Upper lobe of right lung (tissue), 1 donor: ENCODE data around the gene MCM9. TPM values are rescaled to one million over a fixed set of nuclear protein-coding genes. Genes with fewer than 3 reads are reported as not detected.
A peak's percentile ranks its signal among the peaks of the same experiment; 100 is the strongest.
"Not testable (repeated sequence)": the region's sequence is repeated elsewhere in the genome, so short reads cannot be mapped to it uniquely, and the experiment has no call there.

ENCODE experiments used
- ATAC-seq: fragments of 200-7000 bp; cut with Tn5 transposase; one replicate; pipeline ENCODE4 v1.9.1; 2020; ENCODE audit warnings: mild to moderate bottlenecking, moderate library complexity
- DNase-seq: peaks from one replicate; pipeline ENCODE4 v3.0.0-alpha.2; 2020
- H3K27ac ChIP-seq: fragments of 200-600 bp; one replicate; pipeline ENCODE4 v1.8.0; 2022
- H3K27me3 ChIP-seq: fragments of 200-600 bp; one replicate; pipeline ENCODE4 v1.8.0; 2022; ENCODE audit warnings: mild to moderate bottlenecking
- H3K36me3 ChIP-seq: fragments of 200-600 bp; one replicate; pipeline ENCODE4 v1.8.0; 2022
- H3K4me1 ChIP-seq: fragments of 200-600 bp; one replicate; pipeline ENCODE4 v1.8.0; 2022
- H3K4me3 ChIP-seq: fragments of 200-600 bp; one replicate; pipeline ENCODE4 v1.8.0; 2022; ENCODE audit warnings: mild to moderate bottlenecking
- H3K9me3 ChIP-seq: fragments of 200-600 bp; one replicate; pipeline ENCODE4 v1.8.0; 2022
- intact Hi-C: fragments of 100-400 bp; cut with DNase I; formaldehyde crosslinking; loops from one replicate; pipeline ENCODE4 v1.11.0; 2022
- total RNA-seq: library from RNA; stranded (reverse); fragmentation: NEBNext Ultra II Directional; extraction: Animal tissue kit (Norgen Biotek cat#: 25700); gene quantifications from one replicate; pipeline ENCODE4 v1.2.1, GENCODE V29; 2021
- TF ChIP-seq, protein P1 (sequence below): fragments of 200-600 bp; IDR thresholded peaks from one replicate; pipeline ENCODE4 v1.8.0; 2022; ENCODE audit warnings: antibody characterized with exemption
- donor health status: DM: no; HTN: yes; CAD: no; lungs with severe emphysema.

Gene MCM9
- total RNA-seq, 1 donor from 2014 or later, result 19.5 TPM

DNA sequence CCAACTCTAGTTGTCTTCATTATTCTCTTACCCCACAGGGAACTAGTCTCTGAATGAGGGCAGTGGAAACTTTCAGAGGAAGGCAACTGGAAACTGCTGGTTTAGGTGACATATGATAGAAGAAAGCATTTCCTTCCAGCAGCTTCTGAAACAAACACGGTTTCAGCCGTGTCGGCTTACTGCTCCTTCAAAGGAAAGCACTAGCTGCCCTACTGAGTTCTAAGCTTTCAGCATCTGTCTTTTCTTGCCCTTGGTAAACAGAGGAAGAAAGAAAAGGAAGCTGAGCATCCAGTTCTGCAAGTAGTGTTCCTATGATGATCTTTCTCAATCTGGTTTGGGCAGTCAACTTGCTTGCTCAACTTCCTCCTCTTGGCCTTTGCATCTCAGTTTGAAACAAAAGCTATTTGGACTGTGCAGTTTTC, 166.0 kb downstream of the MCM9 start:
- DNase-seq, result no peak
- TF ChIP-seq, protein P1, sequence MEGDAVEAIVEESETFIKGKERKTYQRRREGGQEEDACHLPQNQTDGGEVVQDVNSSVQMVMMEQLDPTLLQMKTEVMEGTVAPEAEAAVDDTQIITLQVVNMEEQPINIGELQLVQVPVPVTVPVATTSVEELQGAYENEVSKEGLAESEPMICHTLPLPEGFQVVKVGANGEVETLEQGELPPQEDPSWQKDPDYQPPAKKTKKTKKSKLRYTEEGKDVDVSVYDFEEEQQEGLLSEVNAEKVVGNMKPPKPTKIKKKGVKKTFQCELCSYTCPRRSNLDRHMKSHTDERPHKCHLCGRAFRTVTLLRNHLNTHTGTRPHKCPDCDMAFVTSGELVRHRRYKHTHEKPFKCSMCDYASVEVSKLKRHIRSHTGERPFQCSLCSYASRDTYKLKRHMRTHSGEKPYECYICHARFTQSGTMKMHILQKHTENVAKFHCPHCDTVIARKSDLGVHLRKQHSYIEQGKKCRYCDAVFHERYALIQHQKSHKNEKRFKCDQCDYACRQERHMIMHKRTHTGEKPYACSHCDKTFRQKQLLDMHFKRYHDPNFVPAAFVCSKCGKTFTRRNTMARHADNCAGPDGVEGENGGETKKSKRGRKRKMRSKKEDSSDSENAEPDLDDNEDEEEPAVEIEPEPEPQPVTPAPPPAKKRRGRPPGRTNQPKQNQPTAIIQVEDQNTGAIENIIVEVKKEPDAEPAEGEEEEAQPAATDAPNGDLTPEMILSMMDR, result no peak
- peak; percentile 77 for ATAC-seq
- Histone ChIP-seq H3K9me3 (no peaks in the 10 kb centered on the region), H3K27ac (peak overlapping the region; percentile 38), H3K36me3 (no peaks in the 10 kb centered on the region), H3K27me3 (no peaks in the 10 kb centered on the region), H3K4me1 (no peaks in the 10 kb centered on the region), H3K4me3 (no peak overlapping the region)
- intact Hi-C loops, result no loop called here

GRCh38 chr6:118768441-118768840, 166.5 kb downstream of the MCM9 start:
- no peak for DNase-seq
- no peaks in the 10 kb centered on the region for H3K4me1 ChIP-seq
- no peaks in the 10 kb centered on the region for H3K36me3 ChIP-seq
- ATAC-seq, result no peak
- TF ChIP-seq, protein P1, result no peak
- no peak overlapping the region for H3K4me3 ChIP-seq
- H3K27ac ChIP-seq, result peak overlapping the region; percentile 38
- intact Hi-C loops, result no loop called here
- no peaks in the 10 kb centered on the region for H3K9me3 ChIP-seq
- no peaks in the 10 kb centered on the region for H3K27me3 ChIP-seq

GRCh38 chr6:118765316-118765715, 169.6 kb downstream of the MCM9 start:
- H3K9me3 ChIP-seq, H3K4me3 ChIP-seq, H3K4me1 ChIP-seq, H3K27me3 ChIP-seq, intact Hi-C loops, ATAC-seq, H3K36me3 ChIP-seq, H3K27ac ChIP-seq, DNase-seq: not testable (repeated sequence)

DNA sequence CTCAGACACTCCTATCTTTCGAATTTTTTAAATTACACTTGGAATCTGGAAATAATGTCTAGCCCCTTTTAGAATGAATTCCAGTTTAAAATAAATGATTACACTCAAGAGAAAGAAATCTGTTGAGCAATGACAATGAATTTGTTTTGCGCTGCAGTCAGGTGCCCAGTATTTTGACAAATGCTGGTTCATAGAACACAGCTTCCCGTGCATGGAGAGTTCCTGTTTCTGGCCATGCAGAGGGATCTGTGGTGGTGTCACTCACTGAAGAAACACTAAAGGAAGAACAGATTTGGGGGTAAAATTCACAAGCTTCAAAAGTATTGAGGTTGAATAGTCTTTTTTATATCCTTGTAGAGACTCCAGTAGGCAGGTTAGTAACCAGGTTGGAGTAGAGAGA, 170.2 kb downstream of the MCM9 start:
- H3K4me1 ChIP-seq, result no peaks in the 10 kb centered on the region
- intact Hi-C loops, result no loop called here
- no peaks in the 10 kb centered on the region for H3K27me3 ChIP-seq
- no peak overlapping the region for H3K4me3 ChIP-seq
- no peaks in the 10 kb centered on the region for H3K36me3 ChIP-seq
- ATAC-seq (peak; percentile 71), DNase-seq (no peak)
- TF ChIP-seq, protein P1, result no peak
- H3K9me3 ChIP-seq, result no peaks in the 10 kb centered on the region
- no peak overlapping the region for H3K27ac ChIP-seq

Other genes starting within 250 kb of the MCM9 start
- 22.9 TPM for gene ASF1A, start 41.0 kb downstream of the MCM9 start, total RNA-seq
- 15.4 TPM for gene FAM184A, start 143.5 kb upstream of the MCM9 start, total RNA-seq